NCI-H510A treated with DMSO at 0.1 percent for 48 hours (cell line): Measurements from ENCODE around the gene PTPRA.
A peak's percentile ranks its signal among the peaks of the same experiment; 100 is the strongest.

ENCODE experiments used
- DNase-seq: peaks from one replicate; lab custom pipeline; 2025; lab: John Stamatoyannopoulos, UW

The PTPRA gene

GRCh38 chr20:2858591-2858990 is 14.7 kb upstream of the PTPRA start:
- no peak for DNase-seq

DNA sequence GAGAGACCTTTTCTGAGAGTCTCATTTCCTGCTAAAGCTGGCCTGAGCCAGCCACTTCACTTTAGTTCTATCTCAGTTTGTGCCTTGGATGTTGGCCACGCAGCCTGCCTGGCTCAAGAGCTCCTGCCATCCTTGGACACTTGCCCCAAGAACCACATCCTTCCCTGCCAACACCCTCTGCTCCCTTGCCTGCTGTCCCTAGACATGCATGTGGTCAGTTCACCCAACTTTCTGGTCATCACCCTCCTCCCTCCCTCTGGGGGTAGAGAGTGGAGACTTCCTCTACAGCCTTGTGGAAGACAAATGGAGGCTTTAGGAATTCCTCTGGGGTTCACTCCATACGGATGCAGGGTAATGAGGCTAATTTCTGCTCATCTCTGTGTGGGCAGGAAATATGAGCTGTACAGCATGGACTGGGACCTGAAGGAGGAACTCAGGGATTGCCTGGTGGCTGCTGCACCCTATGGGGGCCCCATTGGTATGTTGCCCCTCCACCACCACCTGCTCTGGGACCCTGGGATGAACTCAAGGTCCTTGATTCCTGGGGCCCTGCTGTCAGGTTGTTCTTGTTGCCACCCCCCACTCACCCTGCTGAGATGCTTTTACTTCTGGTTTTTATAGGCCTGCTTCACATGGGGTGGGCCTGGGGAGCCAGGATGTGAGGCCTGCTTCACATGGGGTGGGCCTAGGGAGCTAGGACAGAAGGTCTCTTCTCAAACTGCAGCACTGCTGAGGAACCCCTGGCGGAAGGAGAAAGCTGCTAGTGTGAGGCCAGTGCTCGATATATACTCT is 13.8 kb upstream of the PTPRA start:
- DNase-seq: no peak

- no peak for DNase-seq
Measured at GRCh38 chr20:2864626-2865025, 8.7 kb upstream of the PTPRA start.

GRCh38 chr20:2865101-2865500 is 8.2 kb upstream of the PTPRA start:
- no peak for DNase-seq

DNA sequence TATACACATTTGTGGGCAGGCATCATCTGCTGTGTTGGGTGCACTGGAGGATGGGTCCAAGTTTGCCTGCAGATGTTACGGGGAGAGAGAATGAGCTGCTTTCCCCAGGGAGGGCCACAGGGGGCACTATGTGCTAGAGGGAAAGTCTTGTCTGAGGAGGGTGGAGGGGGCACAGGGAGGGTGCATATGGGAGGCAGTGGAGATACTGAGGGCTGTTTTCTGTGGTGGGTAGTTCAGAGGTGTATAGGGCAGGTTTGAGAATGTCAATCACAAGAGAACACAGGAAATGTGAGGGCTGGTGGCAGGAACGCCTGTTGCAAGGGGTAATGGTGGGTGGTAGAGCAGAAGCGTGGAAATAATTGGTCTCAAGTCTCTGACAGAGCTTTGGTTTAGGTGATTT is 7.7 kb upstream of the PTPRA start:
- DNase-seq: no peak

- DNase-seq: no peak
Measured at GRCh38 chr20:2866236-2866635, 7.0 kb upstream of the PTPRA start.

DNA sequence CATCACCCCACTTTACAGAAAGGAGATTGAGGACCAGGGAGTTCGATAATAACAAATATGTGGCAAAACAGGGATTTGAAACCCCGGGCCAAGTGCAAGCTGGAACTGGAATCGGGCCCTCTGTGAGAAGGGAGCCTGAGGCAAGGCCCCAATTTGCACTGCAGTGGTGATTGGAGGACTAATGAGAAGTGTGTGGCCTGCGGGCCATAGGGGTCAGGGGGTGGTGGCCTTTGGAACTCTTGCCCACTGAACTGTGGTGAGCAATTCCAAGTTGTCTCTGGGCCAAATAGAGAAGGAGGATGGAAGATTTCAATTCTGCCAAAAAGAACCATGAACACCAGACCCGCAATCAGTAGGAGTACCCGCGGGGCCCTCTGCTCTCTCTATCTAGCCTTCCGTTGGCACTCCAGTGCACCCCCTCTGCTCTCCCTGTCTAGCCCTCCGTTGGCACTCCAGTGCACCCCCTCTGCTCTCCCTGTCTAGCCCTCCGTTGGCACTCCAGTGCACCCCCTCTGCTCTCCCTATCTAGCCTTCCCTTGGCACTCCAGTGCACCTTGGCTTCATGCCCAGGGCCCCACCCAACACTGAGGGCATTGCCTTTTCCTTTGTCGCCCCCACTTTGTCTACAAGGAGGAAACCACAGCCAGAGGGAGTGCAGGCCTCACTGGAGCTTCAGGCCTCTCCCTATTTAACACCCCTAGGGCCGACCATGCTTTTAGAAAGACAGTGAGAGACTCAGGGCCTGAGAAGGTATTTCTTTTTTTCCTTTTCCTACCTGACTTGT is 6.0 kb upstream of the PTPRA start:
- DNase-seq: no peak

GRCh38 chr20:2869381-2869780 is 3.9 kb upstream of the PTPRA start:
- no peak for DNase-seq

DNA sequence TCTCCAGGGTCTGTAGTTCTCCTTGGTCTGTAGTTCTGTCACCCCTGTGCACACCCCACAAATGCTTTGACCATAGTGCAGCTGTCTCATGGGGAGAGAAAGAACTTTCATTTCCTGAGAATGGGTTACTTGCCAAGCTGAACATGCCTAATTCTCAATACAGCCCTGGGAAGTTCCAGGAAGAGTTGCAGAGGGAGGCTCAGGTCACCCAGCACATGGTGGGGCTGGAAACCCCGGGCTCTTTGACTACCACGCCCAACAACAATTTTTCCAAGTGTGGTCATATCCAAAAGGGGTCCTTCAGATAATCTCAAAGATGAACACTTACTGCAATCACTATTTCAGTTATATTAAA is 2.2 kb upstream of the PTPRA start:
- DNase-seq: no peak

DNA sequence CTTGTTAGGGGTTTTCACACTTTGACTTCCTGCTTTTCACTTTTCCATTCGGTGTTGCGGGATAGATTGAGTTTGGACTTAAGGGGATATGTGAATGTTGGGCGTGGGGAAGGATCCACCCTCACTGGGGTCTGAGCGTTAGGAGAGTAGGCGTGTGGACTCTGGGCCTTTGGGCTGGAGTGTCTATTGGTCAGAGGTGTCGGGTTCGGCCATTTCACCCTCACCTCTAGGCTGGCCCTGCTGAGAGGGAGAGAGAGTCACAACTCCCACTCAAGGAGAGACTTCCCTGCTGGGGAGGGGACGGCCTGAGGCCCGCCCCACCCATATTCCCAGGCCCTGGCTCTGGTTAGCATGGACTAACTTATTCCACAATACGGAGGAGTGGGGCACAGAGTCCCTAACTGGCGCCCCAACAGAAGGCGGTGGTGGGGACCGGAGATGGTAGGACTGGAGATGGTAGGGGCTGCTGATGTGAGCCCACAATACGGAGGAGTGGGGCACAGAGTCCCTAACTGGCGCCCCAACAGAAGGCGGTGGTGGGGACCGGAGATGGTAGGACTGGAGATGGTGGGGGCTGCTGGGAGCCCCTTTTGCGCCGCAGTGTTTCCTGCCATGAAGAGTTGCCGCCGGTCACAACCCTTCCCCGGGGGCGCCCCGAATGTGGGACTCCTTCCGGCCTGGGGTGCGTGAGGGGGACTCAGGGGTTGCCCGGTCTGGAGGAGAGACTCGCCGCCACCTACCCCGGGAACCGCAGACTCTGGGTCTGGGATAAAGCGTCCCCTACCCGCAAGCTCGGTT is 1.4 kb upstream of the PTPRA start:
- no peak for DNase-seq

DNA sequence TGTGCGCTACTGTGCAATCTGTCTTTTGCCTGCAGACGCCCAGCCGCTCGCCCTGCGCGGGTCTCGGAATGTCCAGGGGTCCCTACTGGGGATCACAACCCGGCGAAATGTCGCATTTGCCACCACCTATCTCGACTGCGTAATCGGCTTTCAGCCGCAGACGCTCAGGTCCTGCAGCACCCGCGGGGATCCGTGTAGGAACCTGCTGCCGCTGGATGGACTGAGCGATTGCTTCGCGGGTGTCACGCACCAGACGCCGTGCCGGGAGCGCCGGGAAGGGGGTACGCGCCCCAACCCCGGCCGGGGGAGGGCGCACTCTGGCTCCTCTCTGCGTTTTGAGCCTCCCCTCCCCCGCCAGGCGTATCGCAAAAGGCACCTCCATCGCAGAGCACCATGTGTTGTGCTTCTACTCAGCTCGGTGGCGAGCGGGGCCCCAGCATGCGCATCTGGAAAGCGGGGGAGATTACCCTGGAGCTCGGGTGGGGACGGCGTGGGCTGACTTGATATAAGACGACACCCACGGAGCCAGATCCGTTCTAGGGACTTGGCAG is 747 bp upstream of the PTPRA start:
- peak; percentile 70 for DNase-seq

GRCh38 chr20:2873747-2874041 is 413 bp downstream of the PTPRA start:
- DNase-seq: no peak

- DNase-seq: peak; percentile 32
Measured at GRCh38 chr20:2874456-2874855, 1.2 kb downstream of the PTPRA start.

- no peak for DNase-seq
Measured at GRCh38 chr20:2875690-2876203, 2.5 kb downstream of the PTPRA start.

DNA sequence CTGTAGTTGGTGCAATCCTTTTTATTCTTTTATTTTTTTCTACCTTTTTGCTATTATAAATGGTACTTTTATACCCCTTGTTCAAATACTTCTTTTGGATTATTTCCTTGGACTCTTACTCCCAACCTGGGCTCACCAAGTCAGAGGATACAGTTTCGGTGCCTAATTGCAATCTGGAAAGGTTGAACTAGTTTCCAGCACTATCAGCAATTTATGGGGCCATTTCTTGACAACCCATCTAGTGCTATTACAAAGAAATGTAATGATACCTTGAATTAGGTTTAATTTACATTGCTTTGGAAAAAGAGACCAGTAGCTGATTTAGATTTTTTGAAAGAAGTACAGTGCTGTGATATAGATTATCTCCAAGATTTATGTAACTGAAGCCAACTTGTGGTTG is 5.2 kb downstream of the PTPRA start:
- no peak for DNase-seq

GRCh38 chr20:2879146-2879545 is 5.9 kb downstream of the PTPRA start:
- no peak for DNase-seq

DNA sequence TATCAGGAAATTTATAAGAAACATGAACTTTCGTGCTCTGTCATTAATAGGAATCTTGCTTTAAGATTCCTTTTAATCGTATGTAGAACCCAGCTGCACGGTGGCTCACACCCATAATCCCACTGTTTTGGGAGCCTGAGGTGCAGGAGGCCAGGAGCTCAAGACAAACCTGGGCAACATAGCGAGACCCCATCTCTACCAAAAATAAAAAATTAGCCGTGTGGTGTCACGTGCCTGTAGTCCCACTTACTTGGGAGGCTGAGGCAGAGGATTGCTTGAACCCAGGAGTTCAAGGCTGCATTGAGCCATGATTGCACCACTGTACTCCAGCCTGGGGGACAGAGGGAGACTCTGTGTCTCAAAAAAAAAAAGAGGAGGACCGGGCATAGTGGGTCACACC is 7.4 kb downstream of the PTPRA start:
- DNase-seq: no peak

DNA sequence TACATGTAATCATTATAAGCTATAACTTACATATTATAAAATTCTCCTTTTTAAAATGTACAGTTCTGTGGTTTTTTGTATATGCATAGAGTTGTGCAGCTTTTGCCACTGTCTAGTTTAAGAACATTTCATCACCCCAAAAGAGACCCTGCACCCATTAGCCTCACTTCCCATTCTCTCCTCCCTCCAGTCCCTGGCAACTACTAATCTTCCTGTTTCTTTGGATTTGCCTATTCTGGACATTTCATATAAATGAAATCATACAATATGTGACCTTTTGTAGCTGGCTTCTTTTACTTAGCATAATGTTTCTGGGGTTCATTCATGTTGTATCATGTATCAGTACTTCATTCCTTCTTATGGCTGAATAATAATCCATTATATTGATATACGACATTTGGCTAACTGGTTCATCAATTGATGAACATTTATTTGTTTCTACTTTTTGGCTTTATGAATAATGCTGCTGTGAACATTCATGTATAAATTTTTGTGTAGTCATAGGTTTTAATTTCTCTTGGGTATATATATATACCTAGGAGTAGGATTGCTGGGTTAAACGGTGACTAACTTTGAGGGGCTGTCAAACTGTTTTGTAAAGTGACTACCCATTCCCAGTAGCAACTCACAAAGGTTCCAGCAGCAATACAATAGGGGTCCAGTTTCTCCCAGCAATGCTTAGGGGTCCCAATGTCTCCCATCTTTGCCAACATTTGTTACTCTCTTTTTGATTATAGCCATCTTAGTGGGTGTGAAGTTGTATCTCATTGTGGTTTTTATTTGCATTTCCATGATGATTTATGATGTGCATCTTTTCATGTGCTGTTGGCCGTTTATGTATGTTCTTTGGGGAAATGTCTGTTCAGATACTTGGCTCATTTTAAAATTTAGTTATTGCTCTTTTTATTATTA is 10.7 kb downstream of the PTPRA start:
- DNase-seq: no peak

DNA sequence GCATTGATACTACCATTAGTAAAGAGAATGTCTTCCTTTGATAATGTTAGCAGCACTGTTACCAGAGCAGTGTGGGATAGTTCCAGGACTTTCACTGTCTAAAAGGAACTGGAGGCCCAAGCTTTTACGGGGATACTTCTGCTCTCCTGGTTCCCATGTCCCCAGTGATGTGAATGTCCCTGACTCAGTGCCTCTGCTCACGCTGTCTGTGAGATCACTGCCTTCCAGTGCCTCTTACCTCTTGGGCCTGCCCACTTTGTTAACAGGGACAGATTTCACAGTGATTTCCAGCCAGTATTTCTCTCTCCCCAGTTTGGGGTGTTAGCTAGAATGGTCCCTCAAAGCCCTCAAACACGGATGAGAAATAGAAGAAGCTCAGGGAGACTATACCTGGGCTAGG is 14.4 kb downstream of the PTPRA start:
- no peak for DNase-seq

DNA sequence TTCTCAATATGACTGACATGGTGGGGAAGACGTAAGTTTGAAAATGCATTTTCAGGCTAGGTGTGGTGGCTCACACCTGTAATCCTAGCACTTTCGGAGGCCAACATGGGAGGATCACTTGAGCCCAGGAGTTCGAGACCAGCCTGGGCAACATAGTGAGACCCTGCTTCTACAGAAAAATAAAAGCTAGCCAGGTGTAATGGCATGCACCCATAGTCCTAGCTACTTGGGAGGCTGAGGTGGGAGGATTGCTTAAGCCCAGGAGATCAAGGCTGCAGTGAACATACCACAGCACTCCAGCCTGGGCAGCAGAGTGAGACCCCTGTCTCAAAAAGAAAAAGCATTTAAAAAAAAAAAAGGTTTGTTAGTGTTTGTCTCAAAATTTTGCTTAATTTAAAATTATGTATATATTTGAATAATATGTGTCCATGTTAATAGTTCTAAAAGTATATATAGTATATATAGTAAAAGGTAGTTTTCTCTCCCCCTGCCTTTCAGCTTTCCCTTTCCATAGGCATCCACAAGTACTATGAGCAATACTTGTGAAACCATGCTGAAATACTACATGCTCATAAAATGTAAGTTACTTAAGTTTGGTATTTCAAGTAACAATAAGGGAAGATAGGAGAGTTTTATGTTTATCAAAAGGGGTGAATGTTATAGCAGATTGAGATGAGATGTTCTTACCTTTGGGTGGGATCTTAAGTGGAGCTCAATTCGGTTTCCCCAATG is 15.1 kb downstream of the PTPRA start:
- no peak for DNase-seq

- DNase-seq: no peak
Measured at GRCh38 chr20:2889209-2889608, 15.9 kb downstream of the PTPRA start.
